ENCODE results near the gene FCHSD1. TPM values are rescaled to one million over a fixed set of nuclear protein-coding genes. Genes with fewer than 3 reads are reported as not detected.
"Not testable (repeated sequence)": the region's sequence is repeated elsewhere in the genome, so short reads cannot be mapped to it uniquely, and the experiment has no call there.

FCHSD1 gene
- total and polyA plus RNA-seq, 10 donors = 20.4 to 67.3 (median 45.6) TPM

GRCh38 chr5:141613344-141613743 lies 37.9 kb downstream of the FCHSD1 start:
- intact Hi-C loops (cut with DNase I; ENCODE audit: low total_unique reads) = no loop called here
- H3K4me1 ChIP-seq = peaks cover 35 to 100% (median 85%) of the 10 kb centered on the region in 6 donors

GRCh38 chr5:141611289-141611688 lies 39.9 kb downstream of the FCHSD1 start:
- no peak for DNase-seq
- intact Hi-C loops (cut with DNase I; ENCODE audit: low total_unique reads) = no loop called here
- no peak overlapping the region for H3K4me3 ChIP-seq
- peak overlapping the region in 2 of 8 donors; percentile 9 to 16 for H3K27ac ChIP-seq
- WGBS, 5 donors = 64 to 73% (median 71%) methylated on average over 3 of the region's 3 CpGs
- no peaks in the 10 kb centered on the region for H3K27me3 ChIP-seq (replicated peaks in 1 of 7)
- TF ChIP-seq POLR2A (IDR thresholded peaks at IDR 0.05) = no peak
- TF ChIP-seq CTCF (IDR thresholded peaks at IDR 0.05 in 8 of 11, conservative IDR thresholded peaks at IDR 0.05 in 3 of 11) = no peak
- no peak for TF ChIP-seq POLR2AphosphoS5 (IDR thresholded peaks at IDR 0.05)
- peaks cover 34 to 100% (median 87%) of the 10 kb centered on the region in 6 donors for H3K4me1 ChIP-seq
- no peaks in the 10 kb centered on the region for H3K9me3 ChIP-seq
- H3K36me3 ChIP-seq = peaks cover 0 to 11% (median 0%) of the 10 kb centered on the region in 6 donors

More at GRCh38 chr5:141613344-141613743, 37.9 kb downstream of the FCHSD1 start:
- Histone ChIP-seq H3K9me3 (no peaks in the 10 kb centered on the region), H3K36me3 (peaks cover 0 to 11% (median 0%) of the 10 kb centered on the region in 6 donors), H3K27me3 (replicated peaks in 1 of 7) (no peaks in the 10 kb centered on the region), H3K27ac (no peak overlapping the region), H3K4me3 (no peak overlapping the region)
- no peak for DNase-seq
- TF ChIP-seq CTCF (IDR thresholded peaks at IDR 0.05 in 8 of 11, conservative IDR thresholded peaks at IDR 0.05 in 3 of 11) (no peak), POLR2AphosphoS5 (IDR thresholded peaks at IDR 0.05) (no peak), POLR2A (IDR thresholded peaks at IDR 0.05) (no peak)

- H3K4me3 ChIP-seq; intact Hi-C loops (cut with DNase I; ENCODE audit: low total_unique reads); H3K9me3 ChIP-seq; H3K27me3 ChIP-seq (replicated peaks in 1 of 7); DNase-seq: not testable (repeated sequence)
- Histone ChIP-seq H3K4me1 (peaks cover 39 to 100% (median 86%) of the 10 kb centered on the region in 6 donors), H3K27ac (peak overlapping the region in 4 of 8 donors; percentile 3 to 89 (median 48)), H3K36me3 (peaks cover 0 to 11% (median 0%) of the 10 kb centered on the region in 6 donors)
- WGBS, 5 donors = 90 to 94% (median 92%) methylated on average over 7 of the region's 7 CpGs
These were observed 41.3 kb downstream of the FCHSD1 start for GRCh38 chr5:141609921-141610320.

GRCh38 chr5:141609044-141609443 lies 42.2 kb downstream of the FCHSD1 start:
- Histone ChIP-seq H3K4me1 (peaks cover 43 to 100% (median 86%) of the 10 kb centered on the region in 6 donors), H3K27ac (peak overlapping the region in 5 of 8 donors; percentile 3 to 89 (median 88)), H3K36me3 (peaks cover 0 to 11% (median 0%) of the 10 kb centered on the region in 6 donors), H3K27me3 (replicated peaks in 1 of 7) (no peaks in the 10 kb centered on the region), H3K4me3 (no peak overlapping the region), H3K9me3 (no peaks in the 10 kb centered on the region)
- no peak for TF ChIP-seq POLR2A (IDR thresholded peaks at IDR 0.05)
- no peak for TF ChIP-seq POLR2AphosphoS5 (IDR thresholded peaks at IDR 0.05)
- TF ChIP-seq CTCF (IDR thresholded peaks at IDR 0.05 in 8 of 11, conservative IDR thresholded peaks at IDR 0.05 in 3 of 11) = no peak
- WGBS, 5 donors = 82 to 92% (median 87%) methylated on average over 3 of the region's 3 CpGs
- no peak for DNase-seq
- intact Hi-C loops (cut with DNase I; ENCODE audit: low total_unique reads) = no loop called here

Data from spleen (tissue), 11 donors.